Panc1 (cell line): ENCODE measurements around the gene CFD.
A peak's percentile ranks its signal among the peaks of the same experiment; 100 is the strongest.

Experiments used
- POLR2AphosphoS5 ChIP-seq: IDR thresholded peaks from 2 replicates; pipeline ENCODE4 v1.6.1; 2012; ENCODE audit warnings: mild to moderate bottlenecking, low read depth, low read length, moderate library complexity
- TCF7L2 ChIP-seq: IDR thresholded peaks from 2 replicates; pipeline ENCODE4 v1.6.1; 2011; ENCODE audit warnings: mild to moderate bottlenecking, low read depth, low read length, inconsistent platforms
- TF ChIP-seq, protein P1 (sequence below): fragments of 450-650 bp; IDR thresholded peaks from 2 replicates; pipeline ENCODE4 v1.5.1; 2017; ENCODE audit warnings: mild to moderate bottlenecking
- TF ChIP-seq, protein P2 (sequence below), 2 experiments: IDR thresholded peaks; 2 replicates each; pipeline ENCODE4 v1.6.1; 2011 to 2012; ENCODE audit warnings: low read depth in 2 of 2, control low read depth in 1 of 2, low read length in 1 of 2, mild to moderate bottlenecking in 1 of 2, moderate library complexity in 1 of 2; ENCODE audit not compliant: insufficient read depth in 1 of 2

DNA sequence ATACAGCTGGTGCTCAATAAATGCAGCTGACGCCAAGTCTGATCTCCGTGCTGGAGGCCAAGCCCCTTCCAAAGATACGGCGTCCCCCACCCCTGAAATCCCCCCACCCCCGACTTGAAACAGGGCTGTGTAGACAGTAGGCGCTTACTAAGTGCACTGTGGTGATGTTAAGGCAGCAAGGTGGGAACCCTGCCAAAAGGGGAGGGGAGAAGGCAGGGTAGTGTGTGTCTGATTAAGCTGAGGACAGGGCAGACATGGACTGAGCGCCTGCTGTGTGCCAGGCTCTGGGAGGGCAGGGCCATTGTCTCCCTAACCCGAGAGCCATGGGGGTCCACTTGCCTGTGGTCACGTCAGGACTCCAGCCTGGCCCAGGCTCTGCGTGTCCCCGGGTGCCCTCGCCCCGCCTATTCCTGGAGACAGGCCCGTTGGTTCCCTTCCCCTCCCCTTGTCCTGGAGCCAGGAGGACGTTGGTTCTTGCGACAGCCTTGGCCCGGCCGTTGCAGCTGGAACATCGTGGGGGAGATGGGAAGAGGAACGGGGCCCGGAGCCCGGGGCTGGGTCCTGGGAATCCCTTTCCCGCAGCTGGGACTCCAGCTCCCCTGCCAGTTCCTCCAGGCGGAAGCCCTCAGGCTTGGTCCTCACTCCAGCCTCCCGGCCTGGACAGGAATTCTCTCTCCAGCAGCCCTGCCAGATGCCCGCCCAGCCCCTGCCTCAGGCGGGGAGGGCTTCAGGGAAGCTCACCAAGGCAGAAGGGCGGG lies 9.1 kb upstream of the CFD start:
- TF ChIP-seq, protein P1, sequence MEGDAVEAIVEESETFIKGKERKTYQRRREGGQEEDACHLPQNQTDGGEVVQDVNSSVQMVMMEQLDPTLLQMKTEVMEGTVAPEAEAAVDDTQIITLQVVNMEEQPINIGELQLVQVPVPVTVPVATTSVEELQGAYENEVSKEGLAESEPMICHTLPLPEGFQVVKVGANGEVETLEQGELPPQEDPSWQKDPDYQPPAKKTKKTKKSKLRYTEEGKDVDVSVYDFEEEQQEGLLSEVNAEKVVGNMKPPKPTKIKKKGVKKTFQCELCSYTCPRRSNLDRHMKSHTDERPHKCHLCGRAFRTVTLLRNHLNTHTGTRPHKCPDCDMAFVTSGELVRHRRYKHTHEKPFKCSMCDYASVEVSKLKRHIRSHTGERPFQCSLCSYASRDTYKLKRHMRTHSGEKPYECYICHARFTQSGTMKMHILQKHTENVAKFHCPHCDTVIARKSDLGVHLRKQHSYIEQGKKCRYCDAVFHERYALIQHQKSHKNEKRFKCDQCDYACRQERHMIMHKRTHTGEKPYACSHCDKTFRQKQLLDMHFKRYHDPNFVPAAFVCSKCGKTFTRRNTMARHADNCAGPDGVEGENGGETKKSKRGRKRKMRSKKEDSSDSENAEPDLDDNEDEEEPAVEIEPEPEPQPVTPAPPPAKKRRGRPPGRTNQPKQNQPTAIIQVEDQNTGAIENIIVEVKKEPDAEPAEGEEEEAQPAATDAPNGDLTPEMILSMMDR, result no peak
- TF ChIP-seq POLR2AphosphoS5 (peak; percentile 42; the same call in 1 of the 2 replicates), TCF7L2 (no peak)
- TF ChIP-seq, protein P2, sequence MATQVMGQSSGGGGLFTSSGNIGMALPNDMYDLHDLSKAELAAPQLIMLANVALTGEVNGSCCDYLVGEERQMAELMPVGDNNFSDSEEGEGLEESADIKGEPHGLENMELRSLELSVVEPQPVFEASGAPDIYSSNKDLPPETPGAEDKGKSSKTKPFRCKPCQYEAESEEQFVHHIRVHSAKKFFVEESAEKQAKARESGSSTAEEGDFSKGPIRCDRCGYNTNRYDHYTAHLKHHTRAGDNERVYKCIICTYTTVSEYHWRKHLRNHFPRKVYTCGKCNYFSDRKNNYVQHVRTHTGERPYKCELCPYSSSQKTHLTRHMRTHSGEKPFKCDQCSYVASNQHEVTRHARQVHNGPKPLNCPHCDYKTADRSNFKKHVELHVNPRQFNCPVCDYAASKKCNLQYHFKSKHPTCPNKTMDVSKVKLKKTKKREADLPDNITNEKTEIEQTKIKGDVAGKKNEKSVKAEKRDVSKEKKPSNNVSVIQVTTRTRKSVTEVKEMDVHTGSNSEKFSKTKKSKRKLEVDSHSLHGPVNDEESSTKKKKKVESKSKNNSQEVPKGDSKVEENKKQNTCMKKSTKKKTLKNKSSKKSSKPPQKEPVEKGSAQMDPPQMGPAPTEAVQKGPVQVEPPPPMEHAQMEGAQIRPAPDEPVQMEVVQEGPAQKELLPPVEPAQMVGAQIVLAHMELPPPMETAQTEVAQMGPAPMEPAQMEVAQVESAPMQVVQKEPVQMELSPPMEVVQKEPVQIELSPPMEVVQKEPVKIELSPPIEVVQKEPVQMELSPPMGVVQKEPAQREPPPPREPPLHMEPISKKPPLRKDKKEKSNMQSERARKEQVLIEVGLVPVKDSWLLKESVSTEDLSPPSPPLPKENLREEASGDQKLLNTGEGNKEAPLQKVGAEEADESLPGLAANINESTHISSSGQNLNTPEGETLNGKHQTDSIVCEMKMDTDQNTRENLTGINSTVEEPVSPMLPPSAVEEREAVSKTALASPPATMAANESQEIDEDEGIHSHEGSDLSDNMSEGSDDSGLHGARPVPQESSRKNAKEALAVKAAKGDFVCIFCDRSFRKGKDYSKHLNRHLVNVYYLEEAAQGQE (IDR thresholded peaks at IDR 0.05; ENCODE audit: insufficient read depth in 1 of 2, low read depth in 2 of 2, low read length in 1 of 2), result no peak
